Small intestine (tissue), 7 donors: Measurements from ENCODE around the gene GPR65. TPM values are rescaled to one million over a fixed set of nuclear protein-coding genes. Genes with fewer than 3 reads are reported as not detected.

Experiments used
- DNase-seq, 2 donors: peaks; one replicate each; pipeline versions ENCODE4 v3.0.0 to v3.0.0-alpha.2; 2013
- FAIRE-seq: peaks from 2 replicates; lab custom pipeline; 2012; peaks lifted over from hg19 to GRCh38; lab: Jason Lieb, UNC
- H3K27ac ChIP-seq, 3 donors: one replicate each; pipeline ENCODE4 v1.5.1; 2013; ENCODE audit warnings: low read length in 2 of 3, mild to moderate bottlenecking in 2 of 3, control low read depth in 1 of 3, inconsistent platforms in 1 of 3, low read depth in 1 of 3, moderate library complexity in 1 of 3
- H3K27me3 ChIP-seq, 3 donors: one replicate each; pipeline ENCODE4 v1.6.1; 2013; ENCODE audit warnings: low read length in 3 of 3, inconsistent platforms in 1 of 3; ENCODE audit not compliant: control insufficient read depth in 3 of 3, insufficient read depth in 3 of 3
- H3K36me3 ChIP-seq, 3 donors: one replicate each; pipeline ENCODE4 v1.6.1; 2013; ENCODE audit warnings: low read length in 3 of 3, inconsistent platforms in 1 of 3, low read depth in 1 of 3, mild to moderate bottlenecking in 1 of 3, moderate library complexity in 1 of 3; ENCODE audit not compliant: control insufficient read depth in 3 of 3, insufficient read depth in 2 of 3
- H3K4me1 ChIP-seq, 3 donors: one replicate each; pipeline ENCODE4 v1.6.1; 2013; ENCODE audit warnings: low read length in 2 of 3, inconsistent platforms in 1 of 3, low read depth in 1 of 3, mild to moderate bottlenecking in 1 of 3, moderate library complexity in 1 of 3; ENCODE audit not compliant: control insufficient read depth in 3 of 3, insufficient read depth in 2 of 3
- H3K4me3 ChIP-seq, 3 donors: one replicate each; pipeline ENCODE4 v1.5.1; 2013; ENCODE audit warnings: low read length in 3 of 3, control low read depth in 1 of 3, inconsistent platforms in 1 of 3, low read depth in 1 of 3, mild to moderate bottlenecking in 1 of 3, moderate library complexity in 1 of 3
- H3K9me3 ChIP-seq, 2 donors: one replicate each; pipeline ENCODE4 v1.6.1; 2013; ENCODE audit warnings: low read depth in 1 of 2, low read length in 1 of 2; ENCODE audit not compliant: control insufficient read depth in 2 of 2, insufficient read depth in 1 of 2
- WGBS, 3 donors: extraction: QIAGEN DNeasy Blood & Tissue Kit; methylation state at CpG; one replicate each; pipeline ENCODE4 v1.1.7; 2013; 5-methylcytosine and 5-hydroxymethylcytosine counted together
- polyA plus RNA-seq, 4 donors: library from polyadenylated mRNA; stranded (reverse) in 3 of 4; unstranded in 1 of 4; fragments of 200-250 nt in 3 of 4; fragments of 120-200 nt in 1 of 4; gene quantifications; one replicate each; pipeline versions ENCODE4 v1.2.1 to v1.2.3, GENCODE V29; 2013
- donor health status: healthy with polysubstance abuse.
- donor health status: control.
- donor health status: control.
- donor health status: Bipolar disorder and iron deficiency.
- donor health status: healthy.

The GPR65 gene
- polyA plus RNA-seq, 4 donors: 0.22 to 1.2 (median 0.92) TPM

DNA sequence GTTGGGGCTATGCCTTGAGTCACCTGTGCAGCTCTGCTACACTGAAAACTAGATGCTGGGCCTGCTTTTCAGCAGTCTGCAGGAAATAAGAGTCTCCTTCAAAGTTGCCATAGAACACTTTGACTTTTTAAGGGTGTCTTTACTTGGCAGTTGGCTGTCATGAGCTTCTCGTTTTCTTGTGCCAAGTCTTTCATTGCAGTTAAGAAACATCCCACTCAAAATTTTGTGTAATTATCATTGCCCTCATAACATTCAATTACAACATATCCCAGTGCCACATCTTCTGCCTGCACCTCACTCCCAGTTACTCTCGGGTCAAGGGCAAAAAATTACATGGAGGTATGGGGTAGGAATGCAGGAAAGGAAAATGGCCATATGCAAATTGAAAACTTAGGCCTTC, 29.1 kb downstream of the GPR65 start:
- H3K4me1 ChIP-seq: no peaks in the 10 kb centered on the region
- no peak overlapping the region for H3K4me3 ChIP-seq
- DNase-seq (no peak), FAIRE-seq (no peak)
- WGBS, 3 donors: 68 to 79% (median 75%) methylated on average over 2 of the region's 2 CpGs
- H3K9me3 ChIP-seq: no peaks in the 10 kb centered on the region
- no peak overlapping the region for H3K27ac ChIP-seq
- H3K36me3 ChIP-seq: no peaks in the 10 kb centered on the region
- no peaks in the 10 kb centered on the region for H3K27me3 ChIP-seq

- DNase-seq (no peak), FAIRE-seq (no peak)
- Histone ChIP-seq H3K36me3 (no peaks in the 10 kb centered on the region), H3K27me3 (no peaks in the 10 kb centered on the region), H3K27ac (no peak overlapping the region), H3K4me1 (no peaks in the 10 kb centered on the region), H3K9me3 (no peaks in the 10 kb centered on the region), H3K4me3 (no peak overlapping the region)
- WGBS, 3 donors: 89 to 93% (median 91%) methylated on average over 2 of the region's 2 CpGs
These were observed 31.5 kb downstream of the GPR65 start for GRCh38 chr14:88036422-88036821.

- Histone ChIP-seq H3K36me3 (no peaks in the 10 kb centered on the region), H3K27me3 (no peaks in the 10 kb centered on the region), H3K27ac (no peak overlapping the region), H3K9me3 (no peaks in the 10 kb centered on the region), H3K4me3 (no peak overlapping the region), H3K4me1 (peaks cover 0 to 2% (median 0%) of the 10 kb centered on the region in 3 donors)
- no peak for DNase-seq
- 82 to 91% (median 88%) methylated on average over 1 of the region's 1 CpG for WGBS, 3 donors
- FAIRE-seq: no peak
These were observed 32.4 kb downstream of the GPR65 start for GRCh38 chr14:88037325-88037724.

- WGBS, 3 donors: 80 to 85% (median 83%) methylated on average over 3 of the region's 3 CpGs
These were observed 34.3 kb downstream of the GPR65 start for GRCh38 chr14:88039197-88039596.

DNA sequence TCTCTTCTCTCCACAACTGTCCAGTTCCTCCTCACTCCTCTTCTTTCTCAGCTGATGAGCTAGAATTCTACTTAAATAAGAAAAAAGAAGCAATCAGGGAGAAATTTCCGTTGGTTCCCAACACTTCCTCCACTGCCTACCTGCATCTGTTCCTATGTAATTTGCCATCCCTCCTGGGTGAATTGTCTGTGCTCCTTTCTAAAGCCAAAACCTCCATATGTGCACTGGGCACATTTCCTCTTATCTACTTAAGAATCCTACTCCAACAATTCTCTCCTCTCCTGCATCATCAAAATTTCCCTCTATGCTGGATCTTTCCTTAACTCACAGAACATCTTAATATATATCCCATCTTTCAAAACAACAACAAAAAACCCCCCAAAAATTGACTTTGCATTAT, 35.2 kb downstream of the GPR65 start:
- Histone ChIP-seq H3K36me3 (no peaks in the 10 kb centered on the region), H3K9me3 (no peaks in the 10 kb centered on the region), H3K27me3 (no peaks in the 10 kb centered on the region), H3K27ac (no peak overlapping the region), H3K4me1 (peaks cover 0 to 14% (median 0%) of the 10 kb centered on the region in 3 donors), H3K4me3 (no peak overlapping the region)
- DNase-seq (no peak), FAIRE-seq (no peak)
- 79 to 90% (median 88%) methylated on average over 1 of the region's 1 CpG for WGBS, 3 donors

More at GRCh38 chr14:88039197-88039596, 34.3 kb downstream of the GPR65 start:
- no peaks in the 10 kb centered on the region for H3K36me3 ChIP-seq
- no peak overlapping the region for H3K27ac ChIP-seq
- no peaks in the 10 kb centered on the region for H3K27me3 ChIP-seq
- no peak overlapping the region for H3K4me3 ChIP-seq
- DNase-seq (no peak), FAIRE-seq (no peak)
- H3K4me1 ChIP-seq: peaks cover 0 to 9% (median 0%) of the 10 kb centered on the region in 3 donors
- H3K9me3 ChIP-seq: no peaks in the 10 kb centered on the region

- FAIRE-seq (no peak), DNase-seq (peak; percentile 86 to 92)
- peaks cover 0 to 28% (median 3%) of the 10 kb centered on the region in 3 donors for H3K4me1 ChIP-seq
- WGBS, 3 donors: 34 to 58% (median 44%) methylated on average over 4 of the region's 4 CpGs
- no peaks in the 10 kb centered on the region for H3K27me3 ChIP-seq
- H3K4me3 ChIP-seq: no peak overlapping the region
- H3K27ac ChIP-seq: peak overlapping the region in 2 of 3 donors; percentile 22 to 77
- no peaks in the 10 kb centered on the region for H3K36me3 ChIP-seq
- peaks cover 0 to 2% of the 10 kb centered on the region in 2 donors for H3K9me3 ChIP-seq
These were observed 38.9 kb downstream of the GPR65 start for GRCh38 chr14:88043529-88044443.

DNA sequence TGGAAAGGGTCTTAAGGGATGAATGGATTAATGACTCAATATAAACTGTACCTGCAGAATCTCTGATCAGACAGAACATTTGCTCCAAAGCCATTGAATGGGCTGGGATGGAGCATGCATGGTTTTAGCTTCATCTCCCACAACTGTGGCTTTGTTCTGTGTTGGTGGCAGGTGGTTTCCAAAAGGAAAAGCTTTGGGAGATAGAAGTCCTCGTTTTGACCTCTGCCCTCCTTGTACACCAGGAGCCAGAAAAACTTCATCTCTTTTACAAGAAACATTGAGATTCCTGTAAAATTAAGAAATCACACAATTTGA, 39.5 kb downstream of the GPR65 start:
- no peak for FAIRE-seq
- H3K9me3 ChIP-seq: peaks cover 0 to 2% of the 10 kb centered on the region in 2 donors
- no peaks in the 10 kb centered on the region for H3K27me3 ChIP-seq
- DNase-seq: peak in 1 of 2 donors; percentile 77
- H3K4me1 ChIP-seq: peaks cover 0 to 28% (median 3%) of the 10 kb centered on the region in 3 donors
- H3K27ac ChIP-seq: peak overlapping the region; percentile 22 to 77 (median 63)
- WGBS, 3 donors: 7 to 44% (median 13%) methylated on average over 1 of the region's 1 CpG
- no peaks in the 10 kb centered on the region for H3K36me3 ChIP-seq
- H3K4me3 ChIP-seq: no peak overlapping the region

GRCh38 chr14:88044776-88045446, 40.0 kb downstream of the GPR65 start:
- peak; percentile 79 to 85 for DNase-seq
- Histone ChIP-seq H3K4me1 (peaks cover 0 to 28% (median 3%) of the 10 kb centered on the region in 3 donors), H3K36me3 (no peaks in the 10 kb centered on the region), H3K27me3 (no peaks in the 10 kb centered on the region), H3K27ac (peak overlapping the region; percentile 71 to 85 (median 77)), H3K9me3 (peaks cover 0 to 2% of the 10 kb centered on the region in 2 donors), H3K4me3 (no peak overlapping the region)
- FAIRE-seq: peak; percentile 10
- WGBS, 3 donors: 22 to 52% (median 36%) methylated on average over 4 of the region's 4 CpGs
